SHP77 treated with DMSO at 0.1 percent for 48 hours (cell line): ENCODE results near the gene ESYT2.

ENCODE experiments used
- DNase-seq: peaks from one replicate; lab custom pipeline; 2025; lab: John Stamatoyannopoulos, UW

The ESYT2 gene

DNA sequence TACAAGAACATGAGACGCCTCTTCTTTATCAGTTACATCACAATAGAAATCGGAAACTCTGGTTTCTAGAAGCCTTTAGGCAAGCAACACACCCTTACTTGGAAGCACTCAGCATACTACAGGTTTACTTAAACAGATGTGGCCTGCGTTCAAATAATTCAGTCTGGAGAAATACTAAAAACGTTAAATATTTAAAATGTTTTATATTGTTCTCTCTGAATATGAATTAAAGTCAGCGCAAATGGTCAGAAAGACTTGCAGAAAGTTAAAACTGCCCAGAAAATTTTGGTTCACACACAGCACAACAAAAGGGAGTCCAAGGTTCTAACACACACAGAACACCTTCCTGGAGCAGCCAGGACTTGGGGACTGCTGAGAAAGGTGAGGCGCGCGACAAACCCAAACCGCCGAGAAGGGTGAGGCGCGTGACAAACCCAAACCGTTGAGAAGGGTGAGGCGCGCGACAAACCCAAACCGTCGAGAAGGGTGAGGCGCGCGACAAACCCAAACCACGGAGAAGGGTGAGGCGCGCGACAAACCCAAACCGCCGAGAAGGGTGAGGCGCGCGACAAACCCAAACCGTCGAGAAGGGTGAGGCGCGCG is 25.8 kb downstream of the ESYT2 start:
- no peak for DNase-seq

DNA sequence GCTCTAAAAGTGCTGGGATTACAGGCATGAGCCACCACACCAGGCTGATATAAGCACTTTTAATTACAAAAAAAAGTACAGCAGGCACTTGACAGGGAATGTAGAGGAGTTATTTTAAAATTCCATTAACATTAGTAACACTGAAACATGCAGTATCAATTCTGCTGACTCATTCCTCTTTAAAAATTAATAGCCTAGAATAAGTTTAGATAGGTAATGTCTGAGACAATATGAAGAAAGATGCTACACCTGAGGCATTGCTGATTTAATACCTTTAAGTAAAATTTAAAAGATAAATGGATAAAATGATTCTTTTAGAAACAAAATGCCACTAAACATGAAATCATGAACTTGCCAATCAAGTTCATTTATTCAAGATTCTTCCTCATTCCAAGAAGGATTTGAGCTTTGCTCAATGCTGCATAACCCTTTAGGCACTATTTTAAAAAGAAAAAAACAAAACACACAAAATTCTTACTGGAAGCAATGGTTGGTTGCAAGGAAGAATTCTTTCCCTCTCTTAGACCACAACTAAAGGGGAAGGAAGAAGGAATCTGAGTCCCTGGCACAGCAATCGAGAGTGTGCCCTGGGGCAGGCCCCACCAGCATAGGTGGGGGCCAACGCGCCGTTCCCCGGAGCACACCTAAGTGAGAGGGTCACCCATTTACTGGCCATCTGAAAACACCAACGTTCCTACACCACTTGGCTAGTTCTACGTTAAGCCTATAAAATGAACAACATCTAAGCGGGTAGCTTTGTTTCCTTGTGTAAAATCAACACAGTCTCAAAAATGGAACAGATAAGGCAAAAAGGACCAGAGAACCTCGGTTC is 26.6 kb downstream of the ESYT2 start:
- no peak for DNase-seq

DNA sequence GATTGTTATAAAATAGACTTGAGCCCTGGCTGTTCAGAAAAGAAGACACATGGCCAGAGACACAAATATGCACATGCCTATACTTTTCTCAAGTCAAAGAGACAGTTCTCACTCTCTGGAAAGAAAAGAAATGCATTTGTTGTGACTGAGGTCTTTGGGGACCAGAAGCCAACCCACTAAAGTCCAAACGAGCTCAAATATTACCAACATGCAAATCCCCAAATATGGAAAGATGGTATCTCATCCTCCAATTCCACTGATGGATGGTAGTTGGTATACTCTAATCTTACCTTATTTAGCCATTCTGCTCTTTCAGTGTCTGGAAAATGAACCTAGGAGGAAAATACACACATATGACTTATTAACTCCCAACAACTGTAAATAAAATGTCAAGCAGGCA is 30.6 kb downstream of the ESYT2 start:
- no peak for DNase-seq

DNA sequence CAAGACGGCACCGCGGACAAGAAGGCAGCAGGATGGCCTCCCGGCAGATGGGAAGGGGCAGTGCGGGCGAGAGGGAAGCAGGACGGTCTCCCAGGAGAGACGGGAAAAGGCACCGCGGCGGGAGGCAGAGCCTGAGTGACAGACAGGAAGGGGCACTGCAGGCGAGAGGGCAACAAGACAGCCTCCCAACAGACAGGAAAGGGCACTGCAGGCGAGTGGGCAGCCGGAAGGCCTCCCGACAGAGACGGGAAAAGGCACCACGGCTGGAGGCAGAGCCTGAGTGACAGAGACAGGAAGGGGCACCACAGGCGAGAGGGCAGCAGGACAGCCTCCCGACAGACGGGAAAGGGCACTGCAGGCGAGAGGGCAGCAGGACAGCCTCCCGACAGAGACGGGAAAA is 32.6 kb downstream of the ESYT2 start:
- DNase-seq: no peak

DNA sequence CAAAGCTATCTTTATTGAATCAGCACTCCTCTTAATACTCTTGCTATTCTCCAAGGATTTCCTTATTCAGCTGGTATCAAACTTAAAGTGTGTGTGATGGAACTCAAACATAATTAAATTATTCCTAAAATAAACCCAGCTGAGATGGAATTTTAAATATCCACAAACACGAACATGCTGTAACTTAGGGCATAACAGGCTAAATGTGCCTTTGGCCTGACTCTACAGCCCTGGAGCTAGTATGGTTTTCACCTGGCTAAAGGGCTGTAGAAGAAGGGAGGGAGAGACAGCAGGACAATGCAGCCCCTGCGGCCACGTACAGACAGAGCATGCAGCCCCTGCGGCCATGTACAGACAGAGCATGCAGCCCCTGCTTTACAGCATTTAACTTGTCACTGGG is 34.0 kb downstream of the ESYT2 start:
- DNase-seq: no peak

DNA sequence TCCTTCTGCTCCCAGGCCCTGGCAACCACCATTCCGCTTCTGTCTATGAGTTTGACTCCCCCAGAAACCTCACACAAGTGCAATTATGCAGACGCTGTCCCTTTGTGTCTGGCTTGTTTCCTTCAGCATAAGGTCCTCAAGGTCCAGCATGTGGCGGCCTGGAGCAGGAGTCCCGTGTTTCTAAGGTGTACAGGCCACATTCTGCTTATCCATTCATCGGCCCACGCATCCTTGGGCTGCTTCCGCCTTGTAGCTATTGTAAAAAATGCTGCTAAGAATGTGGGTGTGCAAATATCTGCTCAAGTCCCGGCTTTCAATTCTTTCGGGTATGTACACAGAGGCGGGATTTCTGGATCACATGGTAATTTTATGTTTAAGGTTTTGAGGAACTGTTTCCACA is 38.2 kb downstream of the ESYT2 start:
- no peak for DNase-seq

DNA sequence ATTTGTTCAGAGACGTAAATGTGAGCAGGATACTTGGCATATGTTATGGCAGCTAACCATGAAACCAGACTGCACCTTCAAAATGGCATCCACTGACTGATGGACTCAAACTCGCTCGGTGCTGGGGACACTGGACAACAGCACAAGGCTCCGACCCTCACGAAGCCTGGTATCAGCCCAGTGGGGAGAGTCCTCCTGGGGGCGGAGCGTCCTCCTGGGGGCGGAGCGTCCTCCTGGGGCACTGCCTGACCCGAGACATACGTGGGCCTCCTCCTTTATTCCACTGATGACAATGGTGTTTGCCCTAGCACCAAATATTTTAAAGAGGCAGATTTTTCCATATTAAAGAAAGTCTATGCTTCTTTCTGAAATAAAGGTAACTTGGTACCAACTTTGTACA is 39.5 kb downstream of the ESYT2 start:
- no peak for DNase-seq

DNA sequence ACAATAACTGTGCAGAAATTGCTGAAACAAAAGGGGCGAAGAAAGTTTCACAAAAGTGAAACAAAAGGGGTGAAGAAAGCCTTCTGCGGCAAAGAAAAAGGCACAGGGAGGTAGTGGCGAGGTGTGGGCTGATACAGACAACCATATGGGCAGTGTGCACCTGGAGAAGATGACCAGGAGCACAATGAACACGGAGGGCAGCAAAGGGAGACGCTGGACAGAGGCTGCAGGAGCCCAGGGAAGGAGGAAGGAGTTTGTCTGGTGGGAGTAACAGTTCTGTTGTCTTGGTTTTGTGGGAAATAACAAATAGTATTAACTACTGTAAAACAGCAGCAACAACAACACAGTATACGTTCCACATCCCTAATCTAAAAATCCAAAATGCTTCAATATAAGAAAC is 42.4 kb downstream of the ESYT2 start:
- no peak for DNase-seq

DNA sequence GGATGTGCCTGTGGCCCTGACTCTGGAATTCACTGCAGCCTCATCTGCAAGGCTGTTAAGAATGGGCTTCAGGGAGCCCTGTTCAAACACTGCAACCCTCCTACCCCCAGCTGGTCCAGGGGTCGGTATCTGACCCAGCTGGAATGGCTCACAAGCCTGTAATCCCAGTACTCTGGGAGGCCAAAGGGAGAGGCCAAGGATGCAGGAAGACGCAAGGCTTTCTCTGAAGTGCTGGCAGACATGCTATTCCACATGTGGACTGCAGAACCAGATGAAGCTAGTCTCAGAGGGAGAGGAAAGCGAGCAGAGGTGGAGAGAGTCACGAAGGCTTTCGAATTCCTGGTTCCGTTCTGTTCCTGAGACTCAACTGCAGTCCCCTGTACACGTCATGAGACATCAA is 45.0 kb downstream of the ESYT2 start:
- no peak for DNase-seq

DNA sequence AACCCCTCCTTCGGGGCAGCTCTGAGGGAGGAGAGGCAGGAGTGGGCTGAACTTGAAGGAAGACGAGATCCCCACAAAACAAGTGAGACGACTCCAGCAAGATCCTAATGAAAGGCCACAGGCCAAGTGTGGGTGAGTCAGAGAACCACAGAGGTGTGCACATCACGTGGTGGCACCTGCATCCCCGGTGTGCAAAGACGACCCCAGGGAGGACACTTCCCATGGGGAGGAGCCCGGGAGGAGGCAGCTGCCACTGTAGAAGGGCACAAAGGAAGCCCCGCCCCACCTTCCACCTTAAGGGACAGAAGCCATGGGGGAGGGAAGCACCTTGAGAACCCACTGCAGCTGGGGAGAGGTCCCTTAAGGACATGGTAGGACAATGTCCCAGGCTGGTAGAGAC is 45.7 kb downstream of the ESYT2 start:
- no peak for DNase-seq

DNA sequence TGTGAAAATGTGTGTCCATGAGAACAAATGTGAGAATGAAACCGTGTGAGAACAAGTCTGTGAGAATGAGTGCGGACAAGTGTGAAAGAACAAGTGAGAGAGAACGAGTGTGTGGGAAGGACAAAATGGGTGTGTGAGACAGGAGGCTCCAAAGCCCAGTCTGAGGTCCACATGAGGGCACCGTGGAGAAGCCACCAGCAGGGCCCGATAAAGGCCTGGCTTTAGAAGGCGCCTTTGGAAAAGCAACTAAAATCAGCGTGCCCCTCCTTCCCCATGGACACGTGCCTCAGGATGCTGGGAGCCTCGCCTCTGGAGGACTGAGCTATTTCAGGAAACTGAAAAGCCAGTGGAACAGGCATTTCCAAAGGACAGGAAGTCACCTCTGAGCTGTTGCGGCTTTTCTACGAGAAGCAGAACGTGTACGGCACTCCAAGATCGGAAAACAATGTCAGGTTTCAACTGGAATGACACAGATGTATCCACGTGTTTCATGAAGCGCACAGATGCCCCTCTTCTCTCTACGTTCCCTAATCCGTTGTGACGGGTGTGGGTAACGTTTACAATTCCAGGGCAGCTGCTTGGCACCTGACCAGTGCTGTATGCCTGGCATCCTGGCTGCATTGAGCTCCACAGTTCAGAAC is 46.4 kb downstream of the ESYT2 start:
- DNase-seq: peak; percentile 45

DNA sequence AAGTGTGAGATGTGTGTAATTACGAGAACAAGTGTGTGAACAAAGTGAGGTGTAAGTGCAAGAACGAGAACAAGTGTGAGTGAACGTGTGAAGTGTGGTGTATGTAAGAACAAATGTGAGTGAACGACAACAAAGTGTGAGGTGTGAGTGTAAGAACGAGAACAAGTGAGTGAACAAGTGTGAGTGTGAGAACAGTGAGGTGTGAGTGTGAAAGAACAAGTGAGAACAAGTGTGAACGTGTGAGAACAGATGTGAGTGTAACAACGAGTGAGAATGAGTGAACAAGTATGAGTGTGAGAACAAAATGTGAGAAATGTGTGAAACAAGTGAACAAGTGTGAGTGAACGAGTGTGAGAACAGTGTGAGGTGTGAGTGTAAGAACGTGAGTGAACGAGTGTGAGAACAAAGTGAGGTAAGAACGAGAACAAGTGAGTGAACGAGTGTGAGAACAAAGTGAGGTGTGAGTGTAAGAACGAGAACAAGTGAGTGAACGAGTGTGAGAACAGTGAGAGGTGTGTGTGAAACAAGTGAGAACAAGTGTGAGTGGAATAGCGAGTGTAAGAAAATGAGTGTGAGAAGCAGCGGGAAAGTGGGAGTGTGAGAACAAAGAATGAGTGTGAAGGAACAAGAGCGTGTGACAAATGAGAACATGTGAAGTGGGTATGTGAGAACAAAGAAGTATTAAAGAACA is 47.2 kb downstream of the ESYT2 start:
- no peak for DNase-seq

DNA sequence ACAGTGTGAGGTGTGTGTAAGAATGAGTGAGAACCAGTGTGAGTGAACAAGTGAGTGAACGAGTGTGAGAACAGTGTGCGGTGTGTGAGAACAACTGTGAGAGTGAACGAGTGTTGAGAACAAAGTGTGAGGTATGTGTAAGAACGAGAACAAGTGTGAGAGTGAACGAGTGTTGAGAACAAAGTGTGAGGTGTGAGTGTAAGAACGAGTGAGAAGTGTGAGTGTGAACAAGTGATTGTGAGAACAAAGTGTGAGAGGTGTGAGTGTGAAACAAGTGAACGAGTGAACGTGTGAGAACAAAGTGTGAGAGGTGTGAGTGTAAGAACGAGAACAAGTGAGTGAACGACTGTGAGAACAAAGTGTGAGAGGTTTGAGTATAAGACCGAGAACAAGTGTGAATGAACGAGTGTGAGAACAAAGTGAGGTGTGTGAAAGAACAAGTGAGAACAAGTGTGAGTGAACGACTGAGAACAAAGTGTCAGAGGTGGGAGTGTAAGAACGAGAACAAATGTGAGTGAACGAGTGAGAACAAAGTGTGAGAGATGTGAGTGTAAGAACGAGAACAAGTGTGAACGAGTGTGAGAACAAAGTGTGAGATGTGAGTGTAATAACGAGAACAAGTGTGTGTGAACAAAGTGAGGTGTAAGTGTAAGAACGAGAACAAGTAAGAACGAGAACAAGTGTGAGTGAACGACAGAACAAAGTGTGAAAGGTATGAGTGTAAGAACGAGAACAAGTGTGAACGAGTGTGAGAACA is 47.9 kb downstream of the ESYT2 start:
- DNase-seq: no peak

DNA sequence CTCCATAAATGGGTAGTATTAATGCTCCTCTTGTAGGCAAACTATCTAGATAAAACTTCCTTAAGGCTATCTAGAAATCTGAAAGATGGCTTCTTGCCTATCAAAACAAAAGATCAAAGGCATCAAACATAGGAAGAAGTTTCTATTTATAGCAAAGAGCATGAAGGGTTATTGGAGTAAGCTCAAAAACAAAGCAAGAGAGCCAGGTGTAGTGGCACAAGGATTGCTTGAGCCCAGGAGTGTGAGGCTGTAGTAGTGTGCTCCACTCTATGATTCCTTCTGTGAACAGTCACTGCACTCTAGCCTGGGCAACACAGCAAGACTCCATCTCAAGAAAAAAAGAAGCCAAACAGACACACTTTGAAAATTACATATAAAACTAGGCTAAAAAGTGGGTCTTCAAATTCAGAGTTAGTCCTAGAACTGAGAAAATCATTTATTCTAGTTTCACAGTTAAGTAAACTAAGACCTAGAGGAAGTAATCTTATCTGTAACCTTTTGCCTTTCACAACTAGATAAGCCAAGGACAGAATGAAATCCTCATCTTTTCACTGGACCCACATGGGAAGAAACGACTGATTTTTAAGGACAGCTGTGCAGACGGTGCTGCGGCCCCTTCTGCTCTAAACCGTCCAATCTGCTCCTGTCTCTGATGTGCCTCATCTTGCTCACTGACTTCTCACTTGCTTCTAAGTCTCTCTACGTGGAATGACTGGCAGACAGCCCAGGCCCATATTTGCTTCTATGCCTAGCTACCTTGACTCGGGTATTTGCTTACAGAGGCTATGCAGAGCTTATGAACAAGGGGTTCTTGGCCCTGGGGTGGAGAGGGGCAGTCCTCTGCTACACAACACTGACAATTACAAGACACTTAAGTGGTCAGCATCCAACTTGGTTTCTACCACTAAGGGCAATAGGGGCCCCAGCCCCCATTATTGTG is 50.0 kb downstream of the ESYT2 start:
- DNase-seq: no peak

DNA sequence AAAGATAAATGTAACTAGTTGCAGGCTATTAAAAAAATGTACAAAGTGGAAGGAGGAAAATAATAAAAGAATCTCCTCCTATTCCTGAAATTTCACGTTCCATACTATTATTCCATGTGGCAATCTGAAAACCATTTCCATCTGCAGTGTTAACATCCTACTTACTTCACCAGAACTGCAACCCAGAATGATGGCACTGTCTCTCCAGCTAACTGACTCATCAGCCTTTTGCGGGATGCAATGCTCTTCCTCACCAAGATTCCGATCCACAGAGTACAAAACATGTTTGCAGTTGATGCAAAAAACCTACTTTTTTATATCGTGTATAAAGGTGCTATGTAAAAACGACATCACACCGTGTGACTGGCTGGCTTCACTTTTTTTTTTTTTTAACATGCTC is 50.8 kb downstream of the ESYT2 start:
- no peak for DNase-seq

DNA sequence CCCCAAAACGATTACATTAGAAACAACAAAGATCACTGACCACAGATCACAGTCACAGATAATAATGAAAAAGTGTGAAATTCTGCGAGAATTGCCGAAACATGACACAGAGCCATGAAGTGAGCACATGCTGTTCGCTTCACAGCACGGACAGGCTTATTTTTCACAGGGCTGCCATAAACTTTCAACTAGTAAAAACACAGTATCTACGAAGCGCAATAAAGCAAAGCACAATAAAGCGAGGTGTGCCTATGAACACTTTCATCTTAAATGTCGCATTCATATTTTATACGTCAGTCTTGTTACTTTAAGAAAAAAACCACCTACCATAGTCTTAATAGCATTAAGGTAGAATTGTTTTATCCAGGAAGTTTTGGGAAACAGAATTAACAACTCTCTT is 51.5 kb downstream of the ESYT2 start:
- no peak for DNase-seq

DNA sequence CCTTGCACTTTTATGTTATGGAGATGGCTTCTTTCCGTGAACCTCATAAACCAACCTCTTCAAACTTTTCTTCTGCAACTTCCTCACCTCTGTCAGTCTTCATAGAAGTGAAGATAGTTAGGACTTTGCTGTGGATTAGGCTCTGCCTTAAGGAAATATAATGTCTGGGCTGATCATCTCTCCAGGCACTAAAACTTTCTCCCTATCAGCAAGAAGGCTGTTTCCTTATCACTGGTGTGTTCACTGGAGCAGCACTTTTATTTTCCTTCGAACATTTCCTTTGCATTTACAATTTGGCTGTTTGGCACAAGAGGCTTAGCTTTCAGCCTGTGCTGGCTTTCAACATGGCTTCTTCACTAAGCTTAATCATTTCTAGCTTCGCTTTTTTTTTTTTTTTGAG is 52.8 kb downstream of the ESYT2 start:
- DNase-seq: no peak

DNA sequence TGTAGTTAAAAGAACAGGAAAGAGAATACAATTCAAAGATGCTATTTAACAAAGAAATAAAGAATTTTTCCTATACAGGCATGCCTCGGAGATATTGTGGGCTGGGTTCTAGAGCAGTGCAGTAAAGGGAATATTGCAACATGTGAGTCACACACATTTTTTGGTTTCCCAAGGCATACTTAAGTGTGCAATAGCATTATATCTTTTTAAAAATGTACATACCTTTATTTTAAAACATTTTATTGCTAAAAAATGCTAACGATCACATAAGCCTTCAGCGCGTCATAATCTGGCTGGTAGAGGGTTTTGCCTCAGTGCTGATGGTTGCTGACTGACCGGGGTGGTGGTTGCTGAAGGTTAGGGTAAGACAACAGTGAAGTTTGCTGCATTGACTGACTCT is 54.4 kb downstream of the ESYT2 start:
- no peak for DNase-seq

DNA sequence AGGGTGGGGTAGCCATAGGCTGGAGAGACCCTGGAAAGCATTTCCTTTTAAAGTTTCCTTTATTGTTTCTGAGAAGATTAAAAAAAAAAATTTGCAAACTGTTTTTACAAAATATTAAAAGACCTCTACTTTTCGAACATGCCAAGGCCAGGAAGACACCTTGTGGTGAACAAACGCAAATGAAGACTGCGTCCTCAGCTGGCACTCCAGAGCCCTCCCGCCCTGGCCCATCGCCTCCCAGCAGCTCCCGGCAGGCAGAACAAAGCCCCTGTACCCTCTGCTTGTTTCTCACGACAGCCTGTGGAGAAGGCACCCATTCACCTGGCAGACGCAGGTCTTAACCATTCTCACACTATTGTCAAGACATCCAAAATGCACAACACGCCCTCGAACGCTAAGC is 56.4 kb downstream of the ESYT2 start:
- no peak for DNase-seq

DNA sequence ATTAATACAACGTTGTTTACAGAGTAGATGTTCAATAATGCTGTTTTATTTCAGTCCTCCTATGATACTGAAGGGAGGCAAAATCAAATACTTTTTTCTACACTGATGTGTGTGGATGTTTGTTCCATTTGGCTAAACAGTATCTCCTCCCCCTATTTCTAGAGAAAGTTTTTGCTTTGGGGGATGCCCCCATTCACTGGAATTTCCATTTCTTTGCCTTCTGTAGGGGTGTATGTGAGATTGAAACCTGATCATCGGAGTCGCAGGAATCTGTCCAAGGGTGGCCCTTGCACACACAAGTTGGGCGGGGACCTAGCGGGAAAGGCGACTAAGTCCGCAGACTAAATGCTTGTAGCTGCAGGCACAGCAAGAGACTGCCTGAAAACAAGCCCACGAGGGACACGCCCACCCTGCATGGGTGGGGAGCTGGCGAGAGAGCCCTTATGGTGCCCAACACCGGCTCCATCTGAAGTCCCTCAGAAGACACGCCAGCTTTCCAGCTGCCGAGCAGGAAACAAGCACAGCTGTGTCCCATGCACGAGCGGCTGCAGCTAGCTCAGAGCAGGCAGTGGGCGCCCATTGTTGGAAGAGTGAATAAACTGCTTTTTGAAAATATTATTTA is 58.0 kb downstream of the ESYT2 start:
- DNase-seq: no peak

DNA sequence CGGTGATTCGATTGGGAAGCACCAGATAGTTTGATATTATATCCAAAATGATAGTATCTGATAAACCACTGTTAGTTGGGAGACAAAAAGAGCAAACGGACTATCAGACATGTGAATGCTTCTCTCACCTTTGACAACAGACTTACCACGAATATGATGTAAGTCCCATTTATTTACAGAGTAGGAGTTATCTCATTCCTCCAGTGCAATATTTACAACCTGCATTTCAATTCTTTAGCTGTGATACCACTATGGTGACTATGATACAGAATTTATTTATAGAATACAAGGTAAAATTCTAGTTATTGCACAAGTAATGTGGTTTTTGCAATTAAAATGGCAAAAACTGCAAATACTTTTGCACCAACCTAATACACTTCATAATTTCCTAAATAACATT is 61.6 kb downstream of the ESYT2 start:
- no peak for DNase-seq
